Right atrium auricular region (tissue), 2 donors: Measurements from ENCODE around the gene TOR2A. TPM values are rescaled to one million over a fixed set of nuclear protein-coding genes. Genes with fewer than 3 reads are reported as not detected.

Experiments used
- DNase-seq: peaks from one replicate; pipeline ENCODE4 v3.0.0-alpha.2; 2019; ENCODE audit warnings: low spot score
- H3K27ac ChIP-seq, 2 donors: fragments of 200-600 bp; sonication (generic); 1 replicate in 1 of 2; 2 replicates in 1 of 2; pipeline ENCODE4 v1.5.1; 2016 to 2019
- H3K27me3 ChIP-seq, 2 donors: fragments of 200-600 bp; sonication (generic); one replicate each; pipeline versions ENCODE4 v1.5.1 to v1.6.0; 2017 to 2019
- H3K36me3 ChIP-seq: fragments of 200-600 bp; sonication (generic); one replicate; pipeline ENCODE4 v1.5.1; 2016
- H3K4me1 ChIP-seq, 2 donors: fragments of 200-600 bp; sonication (generic); one replicate each; pipeline versions ENCODE4 v1.5.1 to v1.6.0; 2017 to 2019
- H3K4me3 ChIP-seq, 2 donors: fragments of 200-600 bp; sonication (generic); 1 replicate in 1 of 2; 2 replicates in 1 of 2; pipeline ENCODE4 v1.5.1; 2017 to 2019; ENCODE audit warnings: mild to moderate bottlenecking in 1 of 2, moderate library complexity in 1 of 2
- H3K9me3 ChIP-seq, 2 donors: fragments of 200-600 bp; sonication (generic); one replicate each; pipeline ENCODE4 v1.5.1; 2019
- CTCF ChIP-seq, 2 donors: fragments of 200-600 bp; sonication (generic); IDR thresholded peaks; one replicate each; pipeline ENCODE4 v1.5.1; 2019; ENCODE audit warnings: antibody characterized with exemption in 2 of 2
- total RNA-seq, 2 donors: library from RNA; depleted of rRNA; stranded (reverse); fragments of >200 nt; gene quantifications; one replicate each; pipeline ENCODE4 v1.1.0, GENCODE V29; 2016

TOR2A gene
- total RNA-seq, 2 donors from 2014 or later, result 3.9 to 7.0 TPM

GRCh38 chr9:127720031-127720864, 14.8 kb downstream of the TOR2A start:
- H3K9me3 ChIP-seq, result no peaks in the 10 kb centered on the region
- DNase-seq, result no peak
- no peak overlapping the region for H3K27ac ChIP-seq
- peaks cover 0 to 19% of the 10 kb centered on the region in 2 donors for H3K4me1 ChIP-seq
- no peaks in the 10 kb centered on the region for H3K27me3 ChIP-seq
- no peaks in the 10 kb centered on the region for H3K36me3 ChIP-seq
- H3K4me3 ChIP-seq, result no peak overlapping the region
- TF ChIP-seq CTCF (IDR thresholded peaks at IDR 0.05), result no peak

DNA sequence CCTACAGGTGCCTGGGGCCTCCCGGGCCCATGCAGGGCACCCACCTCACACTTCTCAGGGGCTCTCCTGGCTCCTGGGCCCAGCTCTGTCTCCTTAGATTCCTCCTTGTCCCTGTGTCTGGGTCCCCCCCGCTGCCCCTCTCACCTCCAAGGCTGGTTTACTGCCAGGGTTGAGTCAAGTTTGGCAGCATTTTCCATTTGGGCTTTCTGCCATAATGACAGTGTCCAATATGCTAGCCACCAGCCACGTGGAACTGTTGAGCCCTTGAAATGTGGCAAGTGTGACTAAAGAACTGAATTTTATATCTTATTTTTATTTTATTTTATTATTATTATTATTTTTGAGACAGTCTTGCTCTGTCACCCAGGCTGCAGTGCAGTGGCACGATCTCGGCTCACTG, 17.3 kb downstream of the TOR2A start:
- no peak for DNase-seq
- H3K4me3 ChIP-seq, result no peak overlapping the region
- no peaks in the 10 kb centered on the region for H3K36me3 ChIP-seq
- no peak for TF ChIP-seq CTCF (IDR thresholded peaks at IDR 0.05)
- peaks cover 0 to 19% of the 10 kb centered on the region in 2 donors for H3K4me1 ChIP-seq
- H3K27ac ChIP-seq, result no peak overlapping the region
- no peaks in the 10 kb centered on the region for H3K27me3 ChIP-seq
- no peaks in the 10 kb centered on the region for H3K9me3 ChIP-seq

- Histone ChIP-seq H3K4me3 (peak overlapping the region in 1 of 2 donors; percentile 68), H3K4me1 (peaks cover 0 to 19% of the 10 kb centered on the region in 2 donors), H3K36me3 (no peaks in the 10 kb centered on the region), H3K27me3 (no peaks in the 10 kb centered on the region), H3K27ac (peak overlapping the region in 1 of 2 donors; percentile 84), H3K9me3 (no peaks in the 10 kb centered on the region)
- DNase-seq, result no peak
- TF ChIP-seq CTCF (IDR thresholded peaks at IDR 0.05), result no peak
These were observed 18.7 kb downstream of the TOR2A start for GRCh38 chr9:127716412-127716811.

DNA sequence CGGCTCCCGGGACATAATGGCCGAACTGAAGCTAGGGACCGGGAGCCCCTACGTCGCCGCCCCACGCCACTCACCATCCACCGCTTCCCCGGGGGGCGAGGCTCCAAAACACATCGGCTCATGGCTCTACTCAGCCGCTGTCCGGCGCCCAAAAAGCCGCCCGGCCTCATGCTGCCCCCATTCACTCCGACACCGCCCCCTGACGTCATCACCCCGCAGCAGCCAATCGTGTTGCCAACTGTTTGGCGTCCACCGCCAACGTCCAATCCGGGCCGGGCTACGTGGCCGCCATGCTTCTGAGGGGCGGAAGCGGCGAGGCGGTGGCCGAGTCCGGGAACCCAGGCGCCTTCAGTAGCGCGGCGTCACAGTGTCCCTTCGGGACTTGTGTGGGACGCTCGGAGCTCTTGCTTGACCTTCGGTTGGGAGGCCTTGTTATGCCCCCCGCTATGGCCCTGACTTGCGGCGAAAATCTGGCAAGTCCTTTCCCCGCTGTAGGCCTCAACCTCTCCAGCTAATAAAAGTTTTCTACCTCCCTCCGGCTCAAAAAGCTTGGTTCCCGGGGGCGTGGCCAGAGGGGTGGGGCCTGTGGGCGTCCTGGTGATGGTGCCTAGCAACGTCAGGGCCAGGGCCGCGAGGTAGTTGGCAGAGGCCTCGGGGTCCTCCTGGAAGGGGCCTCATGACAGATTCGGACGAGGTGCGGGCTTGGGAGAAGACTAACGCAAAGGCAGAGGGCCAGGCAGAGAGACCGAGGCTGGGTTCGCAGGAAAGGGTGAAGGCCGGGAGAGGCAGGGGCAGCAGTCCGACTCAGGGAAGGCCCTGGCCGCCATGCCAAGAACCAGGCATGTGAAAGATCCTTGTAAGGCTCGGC, 19.4 kb downstream of the TOR2A start, which contains the start of the genes PTRH1 and TTC16:
Gene PTRH1, minus strand, starts transcription at position 194 of the 868 bp plus-strand sequence. Its CDS starts 24 bp downstream, at position 170.
Gene TTC16, plus strand, starts transcription at position 610 of the 868 bp plus-strand sequence. Its CDS starts 67 bp downstream, at position 677.
- H3K36me3 ChIP-seq, result no peaks in the 10 kb centered on the region
- no peak for TF ChIP-seq CTCF (IDR thresholded peaks at IDR 0.05)
- peaks cover 0 to 19% of the 10 kb centered on the region in 2 donors for H3K4me1 ChIP-seq
- no peaks in the 10 kb centered on the region for H3K9me3 ChIP-seq
- peak within 1 kb of the TSS; percentile 80 to 84 for H3K27ac ChIP-seq
- H3K4me3 ChIP-seq, result peak within 1 kb of the TSS; percentile 56 to 68
- H3K27me3 ChIP-seq, result no peaks in the 10 kb centered on the region
- peak; percentile 98 for DNase-seq

DNA sequence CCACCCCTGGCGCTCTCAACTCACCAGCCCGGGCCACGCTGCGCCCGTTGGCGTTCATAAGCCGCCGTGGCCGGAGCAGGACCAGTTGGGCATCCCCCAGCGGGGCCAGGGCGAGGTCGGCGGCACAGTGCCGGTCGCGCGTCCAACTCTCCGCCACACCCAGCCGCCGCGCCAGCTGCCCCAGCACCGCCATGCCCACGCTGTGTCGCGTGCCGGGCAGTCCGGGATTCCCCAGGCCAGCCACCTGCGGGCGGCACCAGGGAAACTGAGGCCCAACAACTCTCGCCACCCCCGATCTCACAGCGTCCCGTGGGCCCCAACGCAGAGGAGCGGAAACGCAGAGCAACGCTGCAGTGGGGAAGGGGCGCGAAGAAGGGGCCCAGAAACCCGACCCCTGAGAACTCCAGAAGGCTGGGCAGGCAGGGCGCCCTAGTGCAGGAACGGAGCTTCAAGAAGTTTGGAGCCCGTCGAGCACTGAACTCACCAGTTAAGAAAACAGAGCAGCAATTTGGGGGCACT, 20.1 kb downstream of the TOR2A start:
- no peaks in the 10 kb centered on the region for H3K36me3 ChIP-seq
- H3K27ac ChIP-seq, result peak overlapping the region; percentile 80 to 84
- peak; percentile 60 for DNase-seq

More for the DNA sequence above, 20.1 kb downstream of the TOR2A start:
- Histone ChIP-seq H3K9me3 (no peaks in the 10 kb centered on the region), H3K4me3 (peak overlapping the region; percentile 56 to 68), H3K4me1 (peaks cover 0 to 19% of the 10 kb centered on the region in 2 donors), H3K27me3 (no peaks in the 10 kb centered on the region)
- TF ChIP-seq CTCF (IDR thresholded peaks at IDR 0.05), result no peak
